ENCODE data around the gene TNS2.
A peak's percentile ranks its signal among the peaks of the same experiment; 100 is the strongest.

Gene TNS2

GRCh38 chr12:53096089-53096741 is 46.4 kb downstream of the TNS2 start:
- DNase-seq (ENCODE audit: insufficient read length, low spot score): no peak
- no peak for TF ChIP-seq POLR2A (IDR thresholded peaks at IDR 0.05; ENCODE audit: low read depth, low read length)
- FAIRE-seq: no peak

- no peak for TF ChIP-seq POLR2A (IDR thresholded peaks at IDR 0.05; ENCODE audit: low read depth, low read length)
- DNase-seq (ENCODE audit: insufficient read length, low spot score) (no peak), FAIRE-seq (no peak)
These were observed 46.9 kb downstream of the TNS2 start for GRCh38 chr12:53096759-53097158.

- TF ChIP-seq POLR2A (IDR thresholded peaks at IDR 0.05; ENCODE audit: low read depth, low read length): no peak
- FAIRE-seq (no peak), DNase-seq (ENCODE audit: insufficient read length, low spot score) (no peak)
These were observed 47.3 kb downstream of the TNS2 start for GRCh38 chr12:53097207-53097563.

GRCh38 chr12:53097564-53098353 is 47.9 kb downstream of the TNS2 start, which contains the start of gene IGFBP6:
IGFBP6 (plus strand) TSS chr12:53097667; CDS start chr12:53097718, 51 bp downstream.
- DNase-seq (ENCODE audit: insufficient read length, low spot score) (peak; percentile 69), FAIRE-seq (no peak)
- TF ChIP-seq POLR2A (IDR thresholded peaks at IDR 0.05; ENCODE audit: low read depth, low read length): peak; percentile 69

DNA sequence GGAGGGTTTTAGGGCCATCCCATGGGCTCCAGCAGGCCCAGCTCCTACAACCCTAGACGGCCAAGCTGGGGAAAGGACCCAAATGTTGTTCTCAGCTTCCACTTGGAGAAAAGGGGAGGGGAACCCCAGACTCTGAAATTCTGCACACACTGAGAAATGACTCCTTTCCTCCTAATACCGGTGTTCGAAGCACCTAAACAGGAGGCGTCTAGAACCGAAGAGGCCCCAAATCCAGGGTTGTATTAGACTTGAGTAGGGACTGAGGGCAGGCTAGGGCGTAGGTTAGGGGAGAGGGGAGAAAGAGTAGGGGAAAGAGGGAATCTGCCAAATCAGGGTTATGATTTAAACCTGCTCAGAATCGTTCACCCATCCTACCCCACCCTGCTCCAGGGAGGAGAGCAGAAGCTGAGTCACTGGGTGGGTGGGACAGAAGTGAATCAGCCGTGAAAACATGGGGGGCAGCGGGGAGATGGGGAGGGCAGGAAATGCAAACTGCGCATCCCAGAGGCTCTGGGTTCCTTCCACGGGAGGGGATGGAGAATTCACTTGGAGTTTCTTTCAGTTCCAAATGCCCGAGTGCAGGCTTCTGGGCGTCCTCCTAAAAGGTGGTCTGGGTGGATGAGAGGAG is 48.6 kb downstream of the TNS2 start:
- peak; percentile 67 for FAIRE-seq
- TF ChIP-seq POLR2A (IDR thresholded peaks at IDR 0.05; ENCODE audit: low read depth, low read length): peak; percentile 45; the same call in 1 of the 2 replicates
- peak; percentile 77 for DNase-seq (ENCODE audit: insufficient read length, low spot score)

GRCh38 chr12:53099071-53099882 is 49.4 kb downstream of the TNS2 start:
- FAIRE-seq (no peak), DNase-seq (ENCODE audit: insufficient read length, low spot score) (peak; percentile 96)
- peak; percentile 21; the same call in 1 of the 2 replicates for TF ChIP-seq POLR2A (IDR thresholded peaks at IDR 0.05; ENCODE audit: low read depth, low read length)

- TF ChIP-seq POLR2A (IDR thresholded peaks at IDR 0.05; ENCODE audit: low read depth, low read length): no peak
- no peak for FAIRE-seq
- DNase-seq (ENCODE audit: insufficient read length, low spot score): no peak
These were observed 50.7 kb downstream of the TNS2 start for GRCh38 chr12:53100466-53101151.

GRCh38 chr12:53101266-53101665 is 51.4 kb downstream of the TNS2 start:
- FAIRE-seq: no peak
- no peak for TF ChIP-seq POLR2A (IDR thresholded peaks at IDR 0.05; ENCODE audit: low read depth, low read length)
- no peak for DNase-seq (ENCODE audit: insufficient read length, low spot score)

- FAIRE-seq (no peak), DNase-seq (ENCODE audit: insufficient read length, low spot score) (no peak)
- TF ChIP-seq POLR2A (IDR thresholded peaks at IDR 0.05; ENCODE audit: low read depth, low read length): no peak
These were observed 52.3 kb downstream of the TNS2 start for GRCh38 chr12:53101931-53102781.

- FAIRE-seq (no peak), DNase-seq (ENCODE audit: insufficient read length, low spot score) (no peak)
- TF ChIP-seq POLR2A (IDR thresholded peaks at IDR 0.05; ENCODE audit: low read depth, low read length): no peak
These were observed 53.3 kb downstream of the TNS2 start, which contains the start of gene SOAT2 for GRCh38 chr12:53102883-53103807. SOAT2 (plus strand) TSS chr12:53103486; CDS start chr12:53103578, 92 bp downstream.

DNA sequence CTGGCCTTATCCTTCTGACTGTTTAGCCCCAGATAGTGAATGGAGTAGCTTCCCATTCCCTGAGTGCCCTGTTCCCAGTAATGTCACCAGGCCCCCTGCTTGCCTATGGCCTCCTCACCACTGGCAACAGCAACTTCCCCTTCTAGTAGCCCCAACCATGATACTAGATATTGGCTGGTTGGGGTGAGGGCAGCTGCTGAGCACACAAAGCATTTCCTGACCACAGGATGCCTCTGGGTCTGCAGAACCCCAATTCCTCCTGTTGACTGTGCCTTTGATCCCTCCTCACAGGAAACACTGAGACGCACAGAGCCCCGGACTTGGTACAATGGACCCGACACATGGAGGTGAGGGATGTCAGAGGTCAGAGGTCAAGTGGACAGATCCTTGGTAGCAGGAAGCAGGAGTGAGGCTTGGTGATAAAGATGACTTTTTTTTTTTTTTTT is 54.0 kb downstream of the TNS2 start:
- DNase-seq (ENCODE audit: insufficient read length, low spot score) (no peak), FAIRE-seq (no peak)
- TF ChIP-seq POLR2A (IDR thresholded peaks at IDR 0.05; ENCODE audit: low read depth, low read length): no peak
